H1 (cell line): ENCODE data around the gene MIR17HG.
"Not testable (repeated sequence)": the region's sequence is repeated elsewhere in the genome, so short reads cannot be mapped to it uniquely, and the experiment has no call there.

Experiments used
- CHD2 ChIP-seq: IDR thresholded peaks from 2 replicates; pipeline ENCODE4 v1.6.1; 2012; ENCODE audit warnings: low read length, improper control_type of control experiment
- CTCF ChIP-seq, 3 experiments: IDR thresholded peaks; 1 replicate in 2 of 3; 2 replicates in 1 of 3; pipeline versions ENCODE4 v1.5.1 to v1.6.1; 2011; ENCODE audit warnings: low read length in 3 of 3, mild to moderate bottlenecking in 3 of 3, inconsistent platforms in 2 of 3, low read depth in 1 of 3, moderate library complexity in 1 of 3; ENCODE audit not compliant: insufficient read depth in 1 of 3; ENCODE audit errors: control extremely low read depth in 1 of 3
- EP300 ChIP-seq, 2 experiments: IDR thresholded peaks; 1 replicate in 1 of 2; 2 replicates in 1 of 2; pipeline ENCODE4 v1.6.1; 2011 to 2012; ENCODE audit warnings: low read depth in 2 of 2, low read length in 2 of 2, mild to moderate bottlenecking in 2 of 2, borderline replicate concordance in 1 of 2, inconsistent platforms in 1 of 2, moderate library complexity in 1 of 2
- EZH2 ChIP-seq: fragments of 200-600 bp; sonication (generic); IDR thresholded peaks from 2 replicates; pipeline ENCODE4 v1.7.1; 2012; ENCODE audit warnings: low read depth, mild to moderate bottlenecking, moderate library complexity, low read length, inconsistent platforms; ENCODE audit not compliant: severe bottlenecking
- JUND ChIP-seq: IDR thresholded peaks from 2 replicates; pipeline ENCODE4 v1.6.1; 2011; ENCODE audit warnings: mild to moderate bottlenecking, improper control_type of control experiment, low read length
- KDM4A ChIP-seq: IDR thresholded peaks from one replicate; pipeline ENCODE4 v1.7.1; 2012; ENCODE audit warnings: low read depth, mild to moderate bottlenecking, moderate library complexity, low read length, inconsistent platforms; ENCODE audit not compliant: severe bottlenecking
- MAX ChIP-seq: IDR thresholded peaks from 2 replicates; pipeline ENCODE4 v1.6.1; 2012; ENCODE audit warnings: inconsistent platforms
- POLR2A ChIP-seq, 2 experiments: IDR thresholded peaks; 1 replicate in 1 of 2; 2 replicates in 1 of 2; pipeline ENCODE4 v1.6.1; 2011; ENCODE audit warnings: low read depth in 2 of 2, low read length in 2 of 2, mild to moderate bottlenecking in 2 of 2; ENCODE audit errors: control extremely low read depth in 1 of 2
- POLR2AphosphoS5 ChIP-seq: IDR thresholded peaks from 2 replicates; pipeline ENCODE4 v1.6.1; 2011; ENCODE audit warnings: low read depth, low read length
- SP1 ChIP-seq: IDR thresholded peaks from 2 replicates; pipeline ENCODE4 v1.6.1; 2011; ENCODE audit warnings: low read depth, low read length

- not testable (repeated sequence) for TF ChIP-seq CTCF (IDR thresholded peaks at IDR 0.05; ENCODE audit: control extremely low read depth in 1 of 3, insufficient read depth in 1 of 3, low read depth in 1 of 3, low read length in 3 of 3); CHD2; KDM4A; EP300 (IDR thresholded peaks at IDR 0.05; ENCODE audit: borderline replicate concordance in 1 of 2, low read depth in 2 of 2, low read length in 2 of 2); MAX; EZH2; SP1; JUND
- peak; percentile 43; the same call in 1 of the 2 replicates for TF ChIP-seq POLR2AphosphoS5
- peak in 1 of 2 experiments; percentile 7; a peak in 2 of 3 replicates for TF ChIP-seq POLR2A (IDR thresholded peaks at IDR 0.05; ENCODE audit: control extremely low read depth in 1 of 2, low read depth in 2 of 2, low read length in 2 of 2)
These were observed 5.4 kb downstream of the MIR17HG start for GRCh38 chr13:91352891-91353290.
